NCI-H1930 (cell line): Measurements from ENCODE around the gene RSL24D1.

Experiments used
- DNase-seq, 2 experiments: peaks; one replicate each; lab custom pipeline; 2025; lab: John Stamatoyannopoulos, UW

Gene RSL24D1

GRCh38 chr15:55196458-55197361 lies at the start of gene RSL24D1:
Gene RSL24D1 (minus strand): TSS chr15:55196941. CDS start chr15:55196890, 51 bp downstream.
- DNase-seq: peak; percentile 89 to 92

DNA sequence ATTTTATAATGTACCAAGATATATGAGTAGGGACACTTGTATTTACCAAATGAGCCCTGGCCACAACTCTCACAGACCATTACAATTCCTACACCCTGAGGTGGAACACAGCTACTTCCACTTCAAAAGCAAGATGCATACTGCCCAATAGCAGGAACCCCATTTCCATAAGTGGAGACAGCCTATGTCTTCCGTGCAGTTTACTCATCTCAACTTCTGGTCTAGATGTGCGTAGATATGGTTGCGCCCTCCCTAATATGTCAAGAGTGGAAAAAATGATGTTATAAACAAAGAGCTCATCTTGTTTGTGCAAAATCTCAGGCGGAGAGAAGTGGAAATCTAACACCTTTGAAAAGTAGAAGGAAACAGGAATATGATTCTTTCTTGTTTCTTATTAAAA lies 48.3 kb upstream of the RSL24D1 start:
- DNase-seq: no peak

GRCh38 chr15:55241891-55242290 lies 45.1 kb upstream of the RSL24D1 start:
- no peak for DNase-seq

- DNase-seq: no peak
Observed at GRCh38 chr15:55241186-55241585, 44.4 kb upstream of the RSL24D1 start.

- no peak for DNase-seq
Observed at GRCh38 chr15:55240125-55240760, 43.5 kb upstream of the RSL24D1 start.

DNA sequence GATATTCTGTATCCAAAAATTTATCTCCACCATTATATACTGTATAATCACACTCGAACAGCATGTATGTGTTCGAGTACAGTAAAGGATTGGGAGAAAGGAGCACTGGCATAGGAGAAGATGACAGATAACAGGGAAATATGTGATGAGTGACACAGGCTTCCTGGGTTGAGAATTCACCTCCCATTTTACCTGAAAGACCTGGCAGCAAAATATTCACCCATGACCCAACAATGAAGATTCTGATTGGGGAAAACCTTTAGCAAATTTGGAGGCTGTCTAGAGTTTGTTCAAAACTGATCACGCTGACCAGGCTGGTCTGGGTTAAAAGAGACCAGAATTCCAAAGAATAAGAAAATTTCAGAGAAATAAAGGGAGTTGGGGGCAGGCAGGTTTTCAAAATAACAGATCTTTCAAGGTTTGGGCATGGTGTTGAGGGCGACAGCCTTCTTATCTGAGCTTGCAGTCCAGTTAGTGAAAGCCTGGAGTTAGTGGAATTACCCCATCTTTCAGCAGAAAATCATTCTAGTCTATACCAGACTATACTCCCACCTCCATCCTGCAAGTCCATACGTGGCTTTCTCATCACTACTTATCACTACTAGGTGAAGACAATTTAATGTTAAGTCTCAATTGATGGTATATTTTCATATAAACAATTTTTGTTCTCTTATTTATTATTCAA lies 42.8 kb upstream of the RSL24D1 start:
- no peak for DNase-seq

GRCh38 chr15:55238877-55239276 lies 42.1 kb upstream of the RSL24D1 start:
- DNase-seq: no peak

DNA sequence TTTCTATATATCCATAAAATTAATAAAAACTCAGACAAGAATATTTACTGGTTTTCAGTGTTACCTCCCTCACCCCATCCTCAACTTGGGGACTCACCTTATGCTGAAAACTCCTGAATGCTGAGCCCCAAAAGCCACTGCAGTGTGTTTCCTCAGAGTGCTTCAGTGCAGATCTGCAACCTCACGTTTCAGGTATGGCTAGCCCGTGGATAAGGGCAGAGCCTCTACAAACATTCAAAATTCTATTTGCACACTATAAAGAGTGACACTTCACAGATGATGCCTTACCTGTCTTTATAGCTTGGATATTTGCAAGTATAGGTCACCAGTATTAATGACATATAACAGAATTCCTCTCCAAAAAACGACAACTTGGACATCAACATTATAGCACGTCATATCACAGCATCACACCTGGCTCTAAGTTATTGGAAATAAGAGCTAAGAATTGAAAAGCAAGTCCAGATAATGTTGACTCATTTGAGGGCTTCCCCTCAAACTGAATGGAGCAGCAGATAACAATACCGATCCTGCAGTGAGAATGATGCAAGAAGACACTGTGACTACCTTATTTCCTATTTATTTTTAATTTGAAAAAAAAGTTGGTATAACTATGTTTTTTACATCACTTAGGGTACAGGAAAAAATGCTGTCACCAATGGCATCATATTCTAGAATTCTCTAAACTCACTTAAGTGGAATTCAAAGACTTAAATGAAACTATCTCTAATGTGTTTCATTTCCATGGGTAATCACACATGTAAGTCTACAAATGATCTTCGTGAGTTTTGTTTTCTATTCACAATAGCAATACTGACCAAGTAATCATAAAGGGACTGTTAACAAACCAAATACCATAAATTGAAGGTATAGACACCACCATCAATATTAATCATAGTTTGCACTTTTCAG lies 40.7 kb upstream of the RSL24D1 start:
- no peak for DNase-seq

DNA sequence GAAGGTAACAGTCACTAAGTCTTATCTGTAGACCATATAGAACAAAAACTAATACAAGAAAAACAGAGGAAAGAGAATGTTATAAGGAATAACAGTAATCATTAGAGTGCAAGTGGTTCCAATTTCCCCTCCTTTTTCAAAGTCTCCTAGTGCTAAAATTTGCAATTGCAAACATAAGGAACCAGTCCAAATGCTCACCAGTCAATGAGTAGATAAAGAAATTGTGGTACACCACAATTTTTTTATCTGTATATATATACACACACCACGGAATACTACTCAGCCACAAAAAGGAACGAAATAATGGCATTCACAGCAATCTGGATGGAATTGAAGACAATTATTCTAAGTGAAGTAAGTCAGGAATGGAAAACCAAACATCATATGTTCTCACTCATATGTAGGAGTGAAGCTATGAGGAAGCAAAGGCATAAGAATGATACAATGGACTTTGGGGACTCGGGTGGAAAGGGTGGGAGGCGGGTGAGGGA lies 38.9 kb upstream of the RSL24D1 start:
- DNase-seq: no peak

DNA sequence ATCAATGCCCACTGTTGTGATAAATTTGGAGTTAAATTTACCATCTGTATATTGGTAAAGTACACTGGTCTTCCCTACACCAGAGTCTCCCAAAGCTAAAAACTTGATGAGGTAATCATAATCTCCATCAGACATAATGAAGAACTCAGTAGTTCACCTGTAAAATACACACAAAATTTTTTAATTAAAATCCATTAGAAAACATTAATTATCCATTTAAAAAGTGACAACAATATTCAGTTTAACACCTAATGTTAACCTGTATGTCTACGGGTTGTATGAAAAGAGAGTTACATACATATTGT lies 38.0 kb upstream of the RSL24D1 start:
- DNase-seq: no peak

- no peak for DNase-seq
Observed at GRCh38 chr15:55234104-55234799, 37.5 kb upstream of the RSL24D1 start.

DNA sequence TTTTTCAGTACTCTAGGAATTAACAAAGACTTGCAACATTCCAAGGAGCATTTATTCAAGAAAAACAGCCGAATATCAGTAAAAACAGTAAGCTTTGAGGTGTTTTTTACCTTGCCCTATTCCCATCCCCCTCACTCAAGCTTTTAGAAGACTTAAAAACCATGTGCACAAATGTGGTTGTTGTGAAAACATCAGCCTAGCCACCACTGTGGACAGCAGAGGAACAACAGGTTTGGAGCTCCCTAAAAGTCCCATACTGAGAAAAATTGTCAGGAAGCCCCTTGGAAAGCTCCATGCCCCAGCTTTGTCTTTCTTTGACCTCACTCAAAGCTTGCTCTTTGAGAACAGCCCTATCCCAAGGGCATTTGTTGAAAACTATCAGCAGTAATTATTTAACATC lies 34.7 kb upstream of the RSL24D1 start:
- DNase-seq: no peak

- DNase-seq: no peak
Observed at GRCh38 chr15:55230953-55231352, 34.2 kb upstream of the RSL24D1 start.

DNA sequence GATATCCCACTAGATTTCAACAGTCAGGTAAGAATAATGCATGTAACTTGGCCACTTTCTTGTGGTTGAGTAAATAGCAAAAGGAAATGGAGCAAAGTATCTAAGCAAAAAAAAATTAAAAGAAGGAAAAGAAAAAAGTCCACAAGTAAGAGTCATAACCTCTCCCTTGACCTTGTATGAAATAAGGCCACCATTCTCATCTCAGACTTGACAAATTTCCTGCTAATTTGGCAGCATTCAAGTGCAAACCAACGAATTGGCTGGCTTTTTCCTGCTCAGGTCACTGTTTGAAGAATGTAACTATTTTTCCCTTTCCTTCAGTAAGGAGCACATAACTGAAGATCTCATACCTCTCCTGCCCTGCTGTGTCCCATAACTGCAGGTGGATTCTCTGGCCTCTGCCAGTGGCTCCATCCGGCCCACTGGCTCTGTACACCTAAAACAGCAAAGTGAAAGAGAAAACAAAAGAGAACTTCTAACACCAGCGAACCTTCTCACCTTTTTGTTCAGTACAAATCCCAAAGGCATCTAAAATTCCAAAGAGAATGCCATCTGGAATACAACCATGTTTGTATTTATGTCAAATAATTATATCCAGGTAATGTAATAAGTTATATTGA lies 33.4 kb upstream of the RSL24D1 start:
- no peak for DNase-seq

GRCh38 chr15:55226127-55226526 lies 29.4 kb upstream of the RSL24D1 start:
- no peak for DNase-seq

- no peak for DNase-seq
Observed at GRCh38 chr15:55224892-55225291, 28.2 kb upstream of the RSL24D1 start.

- no peak for DNase-seq
Observed at GRCh38 chr15:55222588-55222987, 25.8 kb upstream of the RSL24D1 start.

- no peak for DNase-seq
Observed at GRCh38 chr15:55221090-55222011, 24.6 kb upstream of the RSL24D1 start.

- no peak for DNase-seq
Observed at GRCh38 chr15:55220606-55221005, 23.9 kb upstream of the RSL24D1 start.

GRCh38 chr15:55218056-55218455 lies 21.3 kb upstream of the RSL24D1 start:
- DNase-seq: no peak
